ENCODE data around the gene OTUD7B.

GRCh38 chr1:149915429-149916192 lies 94.9 kb downstream of the OTUD7B start:
- TF ChIP-seq CSRNP3 (CRISPR knock-in tag; IDR thresholded peaks at IDR 0.05) (no peak), PATZ1 (CRISPR knock-in tag; IDR thresholded peaks at IDR 0.05; ENCODE audit: borderline replicate concordance) (no peak), RARB (CRISPR knock-in tag; IDR thresholded peaks at IDR 0.05) (no peak), ZC3H10 (CRISPR knock-in tag; IDR thresholded peaks at IDR 0.05) (no peak), ZNF70 (CRISPR knock-in tag; IDR thresholded peaks at IDR 0.05) (no peak), BACH2 (CRISPR knock-in tag; IDR thresholded peaks at IDR 0.05; ENCODE audit: borderline replicate concordance) (no peak), ZFP3 (CRISPR knock-in tag; IDR thresholded peaks at IDR 0.05) (no peak), CREB5 (CRISPR knock-in tag; IDR thresholded peaks at IDR 0.05; ENCODE audit: low read depth) (no peak), SNAI2 (CRISPR knock-in tag; IDR thresholded peaks at IDR 0.05) (no peak), PPARA (CRISPR knock-in tag; IDR thresholded peaks at IDR 0.05; ENCODE audit: borderline replicate concordance) (no peak)
